B cell (primary cell): Measurements from ENCODE around the gene RPS19.

Experiments used
- EZH2 ChIP-seq: IDR thresholded peaks from 2 replicates; pipeline ENCODE4 v1.6.1; 2012; ENCODE audit warnings: borderline replicate concordance, low read depth, mild to moderate bottlenecking, moderate library complexity, low read length; ENCODE audit not compliant: insufficient read depth, poor library complexity, severe bottlenecking
- TF ChIP-seq, protein P1 (sequence below): fragments of 200-600 bp; IDR thresholded peaks from one replicate; pipeline ENCODE4 v1.8.0; 2022; ENCODE audit warnings: antibody characterized with exemption, mild to moderate bottlenecking

DNA sequence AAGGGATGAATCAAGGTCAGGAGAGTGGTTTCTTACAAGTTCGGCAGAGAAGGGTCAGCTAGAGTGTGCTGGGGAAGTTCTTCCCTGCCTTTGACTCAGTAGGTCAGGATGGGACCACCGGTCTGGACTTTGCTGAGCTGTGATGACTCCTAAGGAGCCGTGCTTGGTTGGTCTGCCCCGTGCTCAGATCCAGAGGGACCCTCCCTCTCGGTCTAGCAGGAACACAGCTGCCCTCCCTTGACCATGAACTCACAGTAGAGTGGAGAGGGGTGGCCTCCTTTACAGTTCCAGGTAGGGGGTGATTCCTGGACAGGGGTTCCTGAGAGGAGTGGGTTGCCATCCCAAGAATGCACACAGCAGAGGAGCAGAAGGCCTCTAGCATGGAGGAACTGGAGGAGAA, 4.3 kb downstream of the RPS19 start:
- TF ChIP-seq, protein P1, sequence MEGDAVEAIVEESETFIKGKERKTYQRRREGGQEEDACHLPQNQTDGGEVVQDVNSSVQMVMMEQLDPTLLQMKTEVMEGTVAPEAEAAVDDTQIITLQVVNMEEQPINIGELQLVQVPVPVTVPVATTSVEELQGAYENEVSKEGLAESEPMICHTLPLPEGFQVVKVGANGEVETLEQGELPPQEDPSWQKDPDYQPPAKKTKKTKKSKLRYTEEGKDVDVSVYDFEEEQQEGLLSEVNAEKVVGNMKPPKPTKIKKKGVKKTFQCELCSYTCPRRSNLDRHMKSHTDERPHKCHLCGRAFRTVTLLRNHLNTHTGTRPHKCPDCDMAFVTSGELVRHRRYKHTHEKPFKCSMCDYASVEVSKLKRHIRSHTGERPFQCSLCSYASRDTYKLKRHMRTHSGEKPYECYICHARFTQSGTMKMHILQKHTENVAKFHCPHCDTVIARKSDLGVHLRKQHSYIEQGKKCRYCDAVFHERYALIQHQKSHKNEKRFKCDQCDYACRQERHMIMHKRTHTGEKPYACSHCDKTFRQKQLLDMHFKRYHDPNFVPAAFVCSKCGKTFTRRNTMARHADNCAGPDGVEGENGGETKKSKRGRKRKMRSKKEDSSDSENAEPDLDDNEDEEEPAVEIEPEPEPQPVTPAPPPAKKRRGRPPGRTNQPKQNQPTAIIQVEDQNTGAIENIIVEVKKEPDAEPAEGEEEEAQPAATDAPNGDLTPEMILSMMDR, result no peak
- TF ChIP-seq EZH2, result no peak
